SK-N-SH treated with all-trans-retinoic acid at 6 μM for 48 hours (cell line): Measurements from ENCODE around the gene PTPN7.

ENCODE experiments used
- ARNTL ChIP-seq: fragments of 450-650 bp; formaldehyde crosslinking; IDR thresholded peaks from 2 replicates; pipeline ENCODE4 v1.5.0; 2020; ENCODE audit warnings: low read depth, mild to moderate bottlenecking, moderate library complexity, borderline replicate concordance
- CREB5 ChIP-seq: fragments of 250-450 bp; sonication (Bioruptor Pico); IDR thresholded peaks from 2 replicates; pipeline ENCODE4 v1.5.1; 2020; ENCODE audit warnings: low read depth, mild to moderate bottlenecking, moderate library complexity
- CSDC2 ChIP-seq: fragments of 250-450 bp; sonication (Bioruptor Pico); IDR thresholded peaks from 2 replicates; pipeline ENCODE4 v1.5.0; 2020; ENCODE audit warnings: mild to moderate bottlenecking, moderate library complexity
- ESRRG ChIP-seq: fragments of 250-450 bp; sonication (Bioruptor Pico); IDR thresholded peaks from 2 replicates; pipeline ENCODE4 v1.6.1; 2021; ENCODE audit warnings: mild to moderate bottlenecking
- GLIS3 ChIP-seq: fragments of 250-450 bp; sonication (Bioruptor Pico); IDR thresholded peaks from 2 replicates; pipeline ENCODE4 v1.5.0; 2020; ENCODE audit warnings: mild to moderate bottlenecking, moderate library complexity
- PATZ1 ChIP-seq: fragments of 250-450 bp; sonication (Bioruptor Pico); IDR thresholded peaks from 2 replicates; pipeline ENCODE4 v1.8.0; 2020; ENCODE audit warnings: mild to moderate bottlenecking, moderate library complexity, borderline replicate concordance
- PPARA ChIP-seq: fragments of 250-450 bp; sonication (Bioruptor Pico); IDR thresholded peaks from 2 replicates; pipeline ENCODE4 v1.5.0; 2020; ENCODE audit warnings: mild to moderate bottlenecking, borderline replicate concordance
- RARB ChIP-seq: fragments of 250-450 bp; sonication (Bioruptor Pico); IDR thresholded peaks from 2 replicates; pipeline ENCODE4 v1.8.0; 2021; ENCODE audit warnings: mild to moderate bottlenecking, moderate library complexity
- TSHZ2 ChIP-seq: fragments of 250-450 bp; sonication (Bioruptor Pico); IDR thresholded peaks from 2 replicates; pipeline ENCODE4 v1.5.0; 2020; ENCODE audit warnings: mild to moderate bottlenecking, moderate library complexity
- ZC3H10 ChIP-seq: fragments of 250-450 bp; sonication (Bioruptor Pico); IDR thresholded peaks from 2 replicates; pipeline ENCODE4 v1.5.1; 2021; ENCODE audit warnings: mild to moderate bottlenecking, moderate library complexity
- ZFP3 ChIP-seq: fragments of 250-450 bp; sonication (Bioruptor Pico); IDR thresholded peaks from 2 replicates; pipeline ENCODE4 v1.5.0; 2020; ENCODE audit warnings: mild to moderate bottlenecking, moderate library complexity
- ZFP30 ChIP-seq: fragments of 450-650 bp; formaldehyde crosslinking; IDR thresholded peaks from 2 replicates; pipeline ENCODE4 v1.5.0; 2022; ENCODE audit warnings: mild to moderate bottlenecking, moderate library complexity
- TF ChIP-seq, protein P1 (sequence below): fragments of 250-450 bp; sonication (Bioruptor Pico); IDR thresholded peaks from 2 replicates; pipeline ENCODE4 v1.8.0; 2021; ENCODE audit warnings: low read depth, mild to moderate bottlenecking, moderate library complexity, borderline replicate concordance

GRCh38 chr1:202112859-202113689 is 47.3 kb downstream of the PTPN7 start:
- TF ChIP-seq CREB5 (no peak), ZFP3 (no peak), CSDC2 (CRISPR knock-in tag) (no peak), TSHZ2 (no peak), PATZ1 (CRISPR knock-in tag) (no peak), GLIS3 (CRISPR knock-in tag) (no peak), ZFP30 (CRISPR knock-in tag) (no peak), PPARA (no peak), ESRRG (CRISPR knock-in tag) (no peak), ARNTL (CRISPR knock-in tag) (no peak), ZC3H10 (CRISPR knock-in tag) (no peak), RARB (CRISPR knock-in tag) (no peak)
- TF ChIP-seq, protein P1, sequence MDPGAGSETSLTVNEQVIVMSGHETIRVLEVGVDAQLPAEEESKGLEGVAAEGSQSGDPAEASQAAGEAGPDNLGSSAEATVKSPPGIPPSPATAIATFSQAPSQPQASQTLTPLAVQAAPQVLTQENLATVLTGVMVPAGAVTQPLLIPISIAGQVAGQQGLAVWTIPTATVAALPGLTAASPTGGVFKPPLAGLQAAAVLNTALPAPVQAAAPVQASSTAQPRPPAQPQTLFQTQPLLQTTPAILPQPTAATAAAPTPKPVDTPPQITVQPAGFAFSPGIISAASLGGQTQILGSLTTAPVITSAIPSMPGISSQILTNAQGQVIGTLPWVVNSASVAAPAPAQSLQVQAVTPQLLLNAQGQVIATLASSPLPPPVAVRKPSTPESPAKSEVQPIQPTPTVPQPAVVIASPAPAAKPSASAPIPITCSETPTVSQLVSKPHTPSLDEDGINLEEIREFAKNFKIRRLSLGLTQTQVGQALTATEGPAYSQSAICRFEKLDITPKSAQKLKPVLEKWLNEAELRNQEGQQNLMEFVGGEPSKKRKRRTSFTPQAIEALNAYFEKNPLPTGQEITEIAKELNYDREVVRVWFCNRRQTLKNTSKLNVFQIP: no peak
